Measurements from ENCODE around the gene PARD3. TPM values are rescaled to one million over a fixed set of nuclear protein-coding genes. Genes with fewer than 3 reads are reported as not detected.

The PARD3 gene
- total and polyA plus RNA-seq, 10 of the 15 experiments (the other 5 are each of a cell fraction or from before 2014, with no cell fraction given): 2.6 to 43.1 (median 13.9) TPM

- CTCF ChIA-PET: no interaction called here
- FAIRE-seq: no peak
Measured at GRCh38 chr10:34157501-34157900, 657.6 kb downstream of the PARD3 start.

More at GRCh38 chr10:34157501-34157900, 657.6 kb downstream of the PARD3 start:
- intact Hi-C loops (cut with micrococcal nuclease; ENCODE audit: unreplicated experiment) (loop anchor here (10.0 kb wide), 1 partner anchor 227 kb away; no protein-coding TSS in a partner anchor), in situ Hi-C loops (cut with MboI) (no loop called here)
- no peaks in the 10 kb centered on the region for H3K36me3 ChIP-seq (ENCODE audit: control insufficient read depth in 2 of 2, insufficient read depth in 2 of 2, low read length in 1 of 2)
- H2AFZ ChIP-seq (ENCODE audit: control insufficient read depth, low read depth, low read length): no peak overlapping the region
- SMC1A ChIA-PET (ENCODE audit: uncharacterized antibody, unreplicated experiment): no interaction called here
- DNase-seq (ENCODE audit: low read depth, low spot score): no peak
- RAD21 ChIA-PET (ENCODE audit: unreplicated experiment): interaction anchor here (1.2 to 1.4 kb wide), 2 partner anchors 32 to 51 kb away, joined by 3 to 4 read pairs; no protein-coding TSS in a partner anchor
- H3K4me3 ChIP-seq: no peak overlapping the region
- POLR2A ChIA-PET: no interaction called here
- H4K20me1 ChIP-seq (ENCODE audit: control insufficient read depth, insufficient read depth): no peaks in the 10 kb centered on the region
- H3K27me3 ChIP-seq (replicated peaks in 1 of 2; ENCODE audit: control insufficient read depth in 2 of 2, insufficient read depth in 2 of 2, low read length in 1 of 2): no peaks in the 10 kb centered on the region
- 0% methylated on average over 1 of the region's 1 CpG for WGBS (ENCODE audit: insufficient coverage, insufficient replicate concordance, low lambda C conversion rate, missing lambda C conversion rate)
- no peak overlapping the region for H3K27ac ChIP-seq (ENCODE audit: control insufficient read depth, insufficient read depth)
- no peak for ATAC-seq
- H3K4me1 ChIP-seq (ENCODE audit: control insufficient read depth, insufficient read depth, low read length): no peaks in the 10 kb centered on the region
- H3K9ac ChIP-seq (ENCODE audit: control insufficient read depth, insufficient read depth, low read length): no peak overlapping the region
- H3K9me3 ChIP-seq (replicated peaks; ENCODE audit: control insufficient read depth, insufficient read depth, low read length): no peaks in the 10 kb centered on the region
- TF ChIP-seq KDM1A (IDR thresholded peaks at IDR 0.05; ENCODE audit: borderline replicate concordance): no peak
- no peak for TF ChIP-seq NR2C2 (IDR thresholded peaks at IDR 0.05; ENCODE audit: borderline replicate concordance, control insufficient read depth, insufficient read length, low read depth)
- TF ChIP-seq NFIC (IDR thresholded peaks at IDR 0.05; ENCODE audit: low read depth, low read length): no peak
- TF ChIP-seq BCLAF1 (IDR thresholded peaks at IDR 0.05): no peak
- no TSS peak for BruUV-seq (replicated peaks)
- H3K79me2 ChIP-seq (ENCODE audit: control insufficient read depth, insufficient read depth, low read length): no peaks in the 10 kb centered on the region
- no peak overlapping the region for H3K4me2 ChIP-seq (ENCODE audit: control insufficient read depth, insufficient read depth)

Data from GM12878 (cell line).